Measurements from ENCODE around the gene CCDC192. TPM values are rescaled to one million over a fixed set of nuclear protein-coding genes. Genes with fewer than 3 reads are reported as not detected.

Gene CCDC192
- total RNA-seq, 1 donor from 2014 or later = not detected

- intact Hi-C loops (cut with DNase I) = no loop called here
- Histone ChIP-seq H3K27ac (no peak overlapping the region), H3K4me3 (no peak overlapping the region), H3K9me3 (no peaks in the 10 kb centered on the region), H3K4me1 (no peaks in the 10 kb centered on the region), H3K27me3 (no peaks in the 10 kb centered on the region), H3K36me3 (no peaks in the 10 kb centered on the region)
- no peak for ATAC-seq
- no peak for TF ChIP-seq CTCF (IDR thresholded peaks at IDR 0.05)
- DNase-seq = no peak
These were observed 122.8 kb downstream of the CCDC192 start for GRCh38 chr5:127826011-127826410.

- intact Hi-C loops (cut with DNase I) = no loop called here
- ATAC-seq (no peak), DNase-seq (no peak)
- H3K27ac ChIP-seq = no peak overlapping the region
- TF ChIP-seq CTCF (IDR thresholded peaks at IDR 0.05) = no peak
- H3K36me3 ChIP-seq = no peaks in the 10 kb centered on the region
- H3K4me1 ChIP-seq = no peaks in the 10 kb centered on the region
- no peak overlapping the region for H3K4me3 ChIP-seq
- H3K27me3 ChIP-seq = no peaks in the 10 kb centered on the region
- H3K9me3 ChIP-seq = no peaks in the 10 kb centered on the region
These were observed 124.3 kb downstream of the CCDC192 start for GRCh38 chr5:127827451-127827850.

- no peaks in the 10 kb centered on the region for H3K27me3 ChIP-seq
- H3K4me1 ChIP-seq = no peaks in the 10 kb centered on the region
- no peak for DNase-seq
- intact Hi-C loops (cut with DNase I) = no loop called here
- H3K27ac ChIP-seq = no peak overlapping the region
- no peak for TF ChIP-seq CTCF (IDR thresholded peaks at IDR 0.05)
- ATAC-seq = no peak
- no peaks in the 10 kb centered on the region for H3K9me3 ChIP-seq
- H3K36me3 ChIP-seq = no peaks in the 10 kb centered on the region
- no peak overlapping the region for H3K4me3 ChIP-seq
These were observed 127.0 kb downstream of the CCDC192 start for GRCh38 chr5:127830157-127830556.

- H3K27me3 ChIP-seq = no peaks in the 10 kb centered on the region
- H3K9me3 ChIP-seq = no peaks in the 10 kb centered on the region
- no peaks in the 10 kb centered on the region for H3K4me1 ChIP-seq
- ATAC-seq (no peak), DNase-seq (no peak)
- H3K27ac ChIP-seq = no peak overlapping the region
- H3K4me3 ChIP-seq = no peak overlapping the region
- no peak for TF ChIP-seq CTCF (IDR thresholded peaks at IDR 0.05)
- H3K36me3 ChIP-seq = no peaks in the 10 kb centered on the region
- intact Hi-C loops (cut with DNase I) = no loop called here
These were observed 127.8 kb downstream of the CCDC192 start for GRCh38 chr5:127830829-127831598.

GRCh38 chr5:127832067-127832466 is 128.9 kb downstream of the CCDC192 start:
- Histone ChIP-seq H3K27ac (no peak overlapping the region), H3K27me3 (no peaks in the 10 kb centered on the region), H3K4me1 (no peaks in the 10 kb centered on the region), H3K9me3 (no peaks in the 10 kb centered on the region), H3K4me3 (no peak overlapping the region), H3K36me3 (no peaks in the 10 kb centered on the region)
- ATAC-seq (peak; percentile 53), DNase-seq (no peak)
- intact Hi-C loops (cut with DNase I) = no loop called here
- no peak for TF ChIP-seq CTCF (IDR thresholded peaks at IDR 0.05)

All from upper lobe of right lung (tissue), 1 donor.